ENCODE data around the gene NEURL3.

NEURL3 gene

DNA sequence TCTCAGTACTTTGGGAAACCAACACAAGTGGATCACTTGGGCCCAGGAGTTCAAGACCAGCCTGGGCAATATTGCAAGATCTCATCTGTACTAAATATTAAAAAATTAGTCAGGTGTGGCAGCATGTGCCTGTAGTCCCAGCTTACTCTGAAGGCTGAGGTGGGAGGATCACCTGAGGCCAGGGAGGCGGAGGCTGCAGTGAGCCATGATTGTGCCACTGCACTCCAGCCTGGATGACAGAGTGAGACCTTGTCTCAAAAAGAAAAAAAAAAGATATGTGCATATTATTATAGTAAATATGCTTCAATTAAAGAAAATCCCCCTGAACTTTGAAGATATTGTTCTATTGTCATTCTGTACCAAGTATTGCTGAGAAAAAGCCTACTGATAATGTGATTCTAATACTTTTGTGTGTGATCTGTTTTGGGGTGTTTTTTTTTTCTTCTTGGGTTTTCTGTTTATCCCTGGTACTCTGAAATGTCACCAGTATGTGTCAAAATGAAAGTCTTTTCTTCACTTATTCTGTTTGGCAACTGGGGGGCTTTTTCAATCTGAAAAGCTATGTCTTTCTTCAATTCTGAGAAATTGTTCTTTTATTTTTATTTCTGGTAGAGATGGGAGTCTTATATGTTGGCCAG is 13.2 kb downstream of the NEURL3 start:
- intact Hi-C loops (cut with DNase I; ENCODE audit: low total_unique reads) = no loop called here

GRCh38 chr2:96489663-96490062 is 15.5 kb downstream of the NEURL3 start:
- no peak for TF ChIP-seq CTCF (IDR thresholded peaks at IDR 0.05)
- intact Hi-C loops (cut with DNase I; ENCODE audit: low total_unique reads) = no loop called here
- H3K9me3 ChIP-seq = peaks cover 0 to 5% (median 0%) of the 10 kb centered on the region in 3 donors
- H3K4me3 ChIP-seq = no peak overlapping the region
- H3K36me3 ChIP-seq = no peaks in the 10 kb centered on the region
- no peak for DNase-seq
- no peaks in the 10 kb centered on the region for H3K27me3 ChIP-seq
- H3K4me1 ChIP-seq = peaks cover 0 to 15% (median 6%) of the 10 kb centered on the region in 4 donors
- no peak overlapping the region for H3K27ac ChIP-seq

More for the DNA sequence above, 13.2 kb downstream of the NEURL3 start:
- Histone ChIP-seq H3K36me3 (no peaks in the 10 kb centered on the region), H3K27me3 (peaks cover 0 to 2% of the 10 kb centered on the region in 2 donors), H3K4me1 (no peaks in the 10 kb centered on the region), H3K4me3 (no peak overlapping the region), H3K9me3 (peaks cover 0 to 12% (median 0%) of the 10 kb centered on the region in 3 donors), H3K27ac (no peak overlapping the region)
- no peak for DNase-seq
- no peak for TF ChIP-seq CTCF (IDR thresholded peaks at IDR 0.05)

DNA sequence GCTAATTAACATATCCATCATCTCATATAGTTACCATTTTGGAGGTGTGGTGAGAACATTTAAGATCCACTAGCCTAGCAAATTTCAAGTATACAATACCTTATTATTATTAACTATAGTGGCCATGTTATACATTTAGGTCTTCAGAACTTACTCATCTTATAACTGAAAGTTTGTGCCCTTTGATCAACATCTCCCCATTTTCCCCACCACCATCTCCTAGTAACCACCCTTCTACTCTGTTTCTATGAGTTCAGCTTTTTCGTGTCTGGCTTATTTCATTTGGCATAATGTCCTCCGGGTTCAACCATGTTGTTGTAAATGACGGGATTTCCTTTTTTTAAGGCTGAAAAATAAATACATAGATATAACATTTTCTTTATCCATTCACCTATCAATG is 15.9 kb downstream of the NEURL3 start:
- no peak for DNase-seq
- TF ChIP-seq CTCF (IDR thresholded peaks at IDR 0.05) = no peak
- no peaks in the 10 kb centered on the region for H3K36me3 ChIP-seq
- H3K4me1 ChIP-seq = peaks cover 0 to 15% (median 6%) of the 10 kb centered on the region in 4 donors
- H3K9me3 ChIP-seq = peaks cover 0 to 1% (median 0%) of the 10 kb centered on the region in 3 donors
- no peak overlapping the region for H3K4me3 ChIP-seq
- H3K27ac ChIP-seq = no peak overlapping the region
- no peaks in the 10 kb centered on the region for H3K27me3 ChIP-seq
- intact Hi-C loops (cut with DNase I; ENCODE audit: low total_unique reads) = no loop called here

- no peaks in the 10 kb centered on the region for H3K9me3 ChIP-seq
- DNase-seq = no peak
- no peaks in the 10 kb centered on the region for H3K36me3 ChIP-seq
- TF ChIP-seq CTCF (IDR thresholded peaks at IDR 0.05) = no peak
- H3K27ac ChIP-seq = peak overlapping the region; percentile 47 to 67
- H3K4me1 ChIP-seq = peaks cover 0 to 15% (median 6%) of the 10 kb centered on the region in 4 donors
- no peaks in the 10 kb centered on the region for H3K27me3 ChIP-seq
- peak overlapping the region; percentile 48 to 56 for H3K4me3 ChIP-seq
- intact Hi-C loops (cut with DNase I; ENCODE audit: low total_unique reads) = no loop called here
Measured at GRCh38 chr2:96486696-96487095, 18.5 kb downstream of the NEURL3 start.

GRCh38 chr2:96485751-96486651 is 19.2 kb downstream of the NEURL3 start:
- Histone ChIP-seq H3K4me3 (peak overlapping the region; percentile 48 to 56), H3K27ac (peak overlapping the region; percentile 47 to 67), H3K9me3 (no peaks in the 10 kb centered on the region), H3K4me1 (peaks cover 0 to 15% (median 6%) of the 10 kb centered on the region in 4 donors), H3K36me3 (no peaks in the 10 kb centered on the region), H3K27me3 (no peaks in the 10 kb centered on the region)
- no peak for TF ChIP-seq CTCF (IDR thresholded peaks at IDR 0.05)
- intact Hi-C loops (cut with DNase I; ENCODE audit: low total_unique reads) = no loop called here
- DNase-seq = peak; percentile 67 to 79

Data from tibial artery (tissue), 4 donors.